HEK293 (cell line): ENCODE results near the gene SH3RF1.

Experiments
- CTCF ChIA-PET: fragments of 350-600 bp; formaldehyde crosslinking; extraction: SDS; loops from one replicate; lab custom pipeline; 2021; ENCODE audit warnings: antibody characterized with exemption; lab: Yijun Ruan, JAX
- POLR2A ChIA-PET: fragments of 300-600 bp; formaldehyde crosslinking; extraction: SDS; loops from one replicate; lab custom pipeline; 2020; ENCODE audit warnings: antibody characterized with exemption, inconsistent platforms; lab: Yijun Ruan, JAX
- H3K27ac ChIP-seq: fragments of 200-500 bp; sonication (Bioruptor generic); 2 replicates; pipeline ENCODE4 v1.5.1; 2014; ENCODE audit warnings: low read depth, low read length, control low read depth, inconsistent platforms; ENCODE audit errors: extremely low read depth
- H3K36me3 ChIP-seq, 2 experiments: fragments of 200-500 bp in 1 of 2; sonication (Bioruptor generic) in 1 of 2; 1 replicate in 1 of 2; 2 replicates in 1 of 2; pipeline ENCODE4 v1.5.1; 2014 to 2017; ENCODE audit warnings: inconsistent platforms in 2 of 2, low read length in 2 of 2; ENCODE audit not compliant: control insufficient read depth in 2 of 2, insufficient read depth in 1 of 2
- H3K4me1 ChIP-seq: fragments of 200-500 bp; sonication (Bioruptor generic); 2 replicates; pipeline ENCODE4 v1.5.1; 2014; ENCODE audit warnings: mild to moderate bottlenecking, low read length, inconsistent platforms; ENCODE audit not compliant: control insufficient read depth, insufficient read depth
- H3K4me3 ChIP-seq: 2 replicates; pipeline ENCODE4 v1.5.1; 2011; ENCODE audit warnings: low read depth, mild to moderate bottlenecking, control low read depth, low read length, moderate library complexity
- H3K9me3 ChIP-seq: fragments of 200-500 bp; sonication (Bioruptor generic); 2 replicates; pipeline ENCODE4 v1.5.1; 2014; ENCODE audit warnings: low read depth, low read length, inconsistent platforms; ENCODE audit not compliant: control insufficient read depth, insufficient read depth
- FEZF1 ChIP-seq: fragments of 450-650 bp; formaldehyde crosslinking; IDR thresholded peaks from 2 replicates; pipeline ENCODE4 v1.5.1; 2016; ENCODE audit warnings: missing biosample characterization, missing genetic modification characterization
- HOXA7 ChIP-seq: sonication (generic); formaldehyde crosslinking; IDR thresholded peaks from 2 replicates; pipeline ENCODE4 v1.8.1; 2022; ENCODE audit warnings: missing genetic modification reagents, borderline replicate concordance
- MEIS1 ChIP-seq: sonication (generic); formaldehyde crosslinking; IDR thresholded peaks from 2 replicates; pipeline ENCODE4 v1.8.1; 2022; ENCODE audit warnings: missing genetic modification reagents, mild to moderate bottlenecking, borderline replicate concordance
- OVOL3 ChIP-seq: fragments of 450-650 bp; formaldehyde crosslinking; IDR thresholded peaks from 2 replicates; pipeline ENCODE4 v1.5.1; 2016; ENCODE audit warnings: missing biosample characterization, missing genetic modification characterization
- PATZ1 ChIP-seq: fragments of 450-650 bp; formaldehyde crosslinking; IDR thresholded peaks from 2 replicates; pipeline ENCODE4 v1.5.1; 2016; ENCODE audit warnings: missing biosample characterization, missing genetic modification characterization
- PBX3 ChIP-seq: sonication (generic); formaldehyde crosslinking; IDR thresholded peaks from 2 replicates; pipeline ENCODE4 v1.8.1; 2022; ENCODE audit warnings: mild to moderate bottlenecking, moderate library complexity, missing genetic modification reagents
- SCRT1 ChIP-seq: fragments of 450-650 bp; formaldehyde crosslinking; IDR thresholded peaks from 2 replicates; pipeline ENCODE4 v1.5.1; 2016; ENCODE audit warnings: missing biosample characterization, missing genetic modification characterization, borderline replicate concordance
- ZNF19 ChIP-seq: fragments of 450-650 bp; formaldehyde crosslinking; IDR thresholded peaks from 2 replicates; pipeline ENCODE4; 2016; ENCODE audit warnings: missing biosample characterization, missing genetic modification characterization, low read depth
- ZNF23 ChIP-seq: fragments of 450-650 bp; formaldehyde crosslinking; IDR thresholded peaks from 2 replicates; pipeline ENCODE4 v1.5.1; 2016; ENCODE audit warnings: missing biosample characterization, missing genetic modification characterization, borderline replicate concordance
- ZNF449 ChIP-seq: fragments of 450-650 bp; formaldehyde crosslinking; IDR thresholded peaks from 2 replicates; pipeline ENCODE4 v1.5.1; 2017; ENCODE audit warnings: missing biosample characterization, mild to moderate bottlenecking, missing genetic modification characterization, moderate library complexity
- ZNF48 ChIP-seq: fragments of 450-650 bp; formaldehyde crosslinking; IDR thresholded peaks from 2 replicates; pipeline ENCODE4 v1.5.1; 2016; ENCODE audit warnings: missing biosample characterization, missing genetic modification characterization
- ZNF501 ChIP-seq: fragments of 450-650 bp; formaldehyde crosslinking; IDR thresholded peaks from 2 replicates; pipeline ENCODE4 v1.5.1; 2016; ENCODE audit warnings: missing biosample characterization, missing genetic modification characterization
- ZNF621 ChIP-seq: fragments of 450-650 bp; formaldehyde crosslinking; IDR thresholded peaks from 2 replicates; pipeline ENCODE4 v1.5.1; 2017; ENCODE audit warnings: missing biosample characterization, missing genetic modification characterization
- ZNF658 ChIP-seq: fragments of 450-650 bp; formaldehyde crosslinking; IDR thresholded peaks from 2 replicates; pipeline ENCODE4; 2016; ENCODE audit warnings: missing biosample characterization, missing genetic modification characterization
- ZNF776 ChIP-seq: fragments of 450-650 bp; formaldehyde crosslinking; IDR thresholded peaks from 2 replicates; pipeline ENCODE4 v1.5.0; 2017; ENCODE audit warnings: missing biosample characterization, missing genetic modification characterization, borderline replicate concordance
- ZSCAN4 ChIP-seq: fragments of 450-650 bp; formaldehyde crosslinking; IDR thresholded peaks from 2 replicates; pipeline ENCODE4 v1.5.1; 2017; ENCODE audit warnings: missing biosample characterization, missing genetic modification characterization
- TF ChIP-seq, protein P1 (sequence below): fragments of 450-650 bp; formaldehyde crosslinking; IDR thresholded peaks from 2 replicates; pipeline ENCODE4 v1.5.1; 2016; ENCODE audit warnings: missing biosample characterization, missing genetic modification characterization
- TF ChIP-seq, protein P2 (sequence below): fragments of 450-650 bp; formaldehyde crosslinking; IDR thresholded peaks from 2 replicates; pipeline ENCODE4 v1.5.1; 2017; ENCODE audit warnings: missing biosample characterization, missing genetic modification characterization
- TF ChIP-seq, protein P3 (sequence below): fragments of 450-650 bp; formaldehyde crosslinking; IDR thresholded peaks from 2 replicates; pipeline ENCODE4 v1.5.1; 2016; ENCODE audit warnings: missing biosample characterization, missing genetic modification characterization
- TF ChIP-seq, protein P4 (sequence below): fragments of 450-650 bp; formaldehyde crosslinking; IDR thresholded peaks from 2 replicates; pipeline ENCODE4 v1.5.1; 2016; ENCODE audit warnings: missing biosample characterization, missing genetic modification characterization

The SH3RF1 gene

GRCh38 chr4:169274033-169274432 is 3.3 kb upstream of the SH3RF1 start (continued):
- no peak for TF ChIP-seq ZNF449

GRCh38 chr4:169272265-169272886 is 1.6 kb upstream of the SH3RF1 start:
- no peak overlapping the region for H3K27ac ChIP-seq
- H3K4me1 ChIP-seq: peaks cover 10% of the 10 kb centered on the region
- CTCF ChIA-PET: interaction anchor here (0.5 to 0.8 kb wide), 4 partner anchors 13 to 344 kb away, joined by 3 to 4 read pairs (median 3); no protein-coding TSS in a partner anchor
- no peaks in the 10 kb centered on the region for H3K9me3 ChIP-seq
- POLR2A ChIA-PET: interaction anchor here (0.6 kb wide), 1 partner anchor 42 kb away, joined by 5 read pairs; no protein-coding TSS in a partner anchor
- TF ChIP-seq ZSCAN4 (no peak), ZNF658 (tag by site-specific recombination) (no peak), ZNF48 (no peak), OVOL3 (no peak), FEZF1 (tag by site-specific recombination) (no peak), MEIS1 (CRISPR knock-in tag) (no peak), HOXA7 (CRISPR knock-in tag) (no peak), ZNF23 (tag by site-specific recombination) (no peak), ZNF19 (tag by site-specific recombination) (no peak), PBX3 (CRISPR knock-in tag) (no peak), PATZ1 (tag by site-specific recombination) (no peak), ZNF621 (no peak), SCRT1 (tag by site-specific recombination) (no peak), ZNF776 (tag by site-specific recombination) (no peak), ZNF501 (tag by site-specific recombination) (no peak)
- TF ChIP-seq, protein P1, sequence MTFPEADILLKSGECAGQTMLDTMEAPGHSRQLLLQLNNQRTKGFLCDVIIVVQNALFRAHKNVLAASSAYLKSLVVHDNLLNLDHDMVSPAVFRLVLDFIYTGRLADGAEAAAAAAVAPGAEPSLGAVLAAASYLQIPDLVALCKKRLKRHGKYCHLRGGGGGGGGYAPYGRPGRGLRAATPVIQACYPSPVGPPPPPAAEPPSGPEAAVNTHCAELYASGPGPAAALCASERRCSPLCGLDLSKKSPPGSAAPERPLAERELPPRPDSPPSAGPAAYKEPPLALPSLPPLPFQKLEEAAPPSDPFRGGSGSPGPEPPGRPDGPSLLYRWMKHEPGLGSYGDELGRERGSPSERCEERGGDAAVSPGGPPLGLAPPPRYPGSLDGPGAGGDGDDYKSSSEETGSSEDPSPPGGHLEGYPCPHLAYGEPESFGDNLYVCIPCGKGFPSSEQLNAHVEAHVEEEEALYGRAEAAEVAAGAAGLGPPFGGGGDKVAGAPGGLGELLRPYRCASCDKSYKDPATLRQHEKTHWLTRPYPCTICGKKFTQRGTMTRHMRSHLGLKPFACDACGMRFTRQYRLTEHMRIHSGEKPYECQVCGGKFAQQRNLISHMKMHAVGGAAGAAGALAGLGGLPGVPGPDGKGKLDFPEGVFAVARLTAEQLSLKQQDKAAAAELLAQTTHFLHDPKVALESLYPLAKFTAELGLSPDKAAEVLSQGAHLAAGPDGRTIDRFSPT (tag by site-specific recombination): no peak
- TF ChIP-seq, protein P2, sequence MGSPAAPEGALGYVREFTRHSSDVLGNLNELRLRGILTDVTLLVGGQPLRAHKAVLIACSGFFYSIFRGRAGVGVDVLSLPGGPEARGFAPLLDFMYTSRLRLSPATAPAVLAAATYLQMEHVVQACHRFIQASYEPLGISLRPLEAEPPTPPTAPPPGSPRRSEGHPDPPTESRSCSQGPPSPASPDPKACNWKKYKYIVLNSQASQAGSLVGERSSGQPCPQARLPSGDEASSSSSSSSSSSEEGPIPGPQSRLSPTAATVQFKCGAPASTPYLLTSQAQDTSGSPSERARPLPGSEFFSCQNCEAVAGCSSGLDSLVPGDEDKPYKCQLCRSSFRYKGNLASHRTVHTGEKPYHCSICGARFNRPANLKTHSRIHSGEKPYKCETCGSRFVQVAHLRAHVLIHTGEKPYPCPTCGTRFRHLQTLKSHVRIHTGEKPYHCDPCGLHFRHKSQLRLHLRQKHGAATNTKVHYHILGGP: no peak
- TF ChIP-seq, protein P3, sequence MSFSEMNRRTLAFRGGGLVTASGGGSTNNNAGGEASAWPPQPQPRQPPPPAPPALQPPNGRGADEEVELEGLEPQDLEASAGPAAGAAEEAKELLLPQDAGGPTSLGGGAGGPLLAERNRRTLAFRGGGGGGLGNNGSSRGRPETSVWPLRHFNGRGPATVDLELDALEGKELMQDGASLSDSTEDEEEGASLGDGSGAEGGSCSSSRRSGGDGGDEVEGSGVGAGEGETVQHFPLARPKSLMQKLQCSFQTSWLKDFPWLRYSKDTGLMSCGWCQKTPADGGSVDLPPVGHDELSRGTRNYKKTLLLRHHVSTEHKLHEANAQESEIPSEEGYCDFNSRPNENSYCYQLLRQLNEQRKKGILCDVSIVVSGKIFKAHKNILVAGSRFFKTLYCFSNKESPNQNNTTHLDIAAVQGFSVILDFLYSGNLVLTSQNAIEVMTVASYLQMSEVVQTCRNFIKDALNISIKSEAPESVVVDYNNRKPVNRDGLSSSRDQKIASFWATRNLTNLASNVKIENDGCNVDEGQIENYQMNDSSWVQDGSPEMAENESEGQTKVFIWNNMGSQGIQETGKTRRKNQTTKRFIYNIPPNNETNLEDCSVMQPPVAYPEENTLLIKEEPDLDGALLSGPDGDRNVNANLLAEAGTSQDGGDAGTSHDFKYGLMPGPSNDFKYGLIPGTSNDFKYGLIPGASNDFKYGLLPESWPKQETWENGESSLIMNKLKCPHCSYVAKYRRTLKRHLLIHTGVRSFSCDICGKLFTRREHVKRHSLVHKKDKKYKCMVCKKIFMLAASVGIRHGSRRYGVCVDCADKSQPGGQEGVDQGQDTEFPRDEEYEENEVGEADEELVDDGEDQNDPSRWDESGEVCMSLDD: no peak
- TF ChIP-seq, protein P4, sequence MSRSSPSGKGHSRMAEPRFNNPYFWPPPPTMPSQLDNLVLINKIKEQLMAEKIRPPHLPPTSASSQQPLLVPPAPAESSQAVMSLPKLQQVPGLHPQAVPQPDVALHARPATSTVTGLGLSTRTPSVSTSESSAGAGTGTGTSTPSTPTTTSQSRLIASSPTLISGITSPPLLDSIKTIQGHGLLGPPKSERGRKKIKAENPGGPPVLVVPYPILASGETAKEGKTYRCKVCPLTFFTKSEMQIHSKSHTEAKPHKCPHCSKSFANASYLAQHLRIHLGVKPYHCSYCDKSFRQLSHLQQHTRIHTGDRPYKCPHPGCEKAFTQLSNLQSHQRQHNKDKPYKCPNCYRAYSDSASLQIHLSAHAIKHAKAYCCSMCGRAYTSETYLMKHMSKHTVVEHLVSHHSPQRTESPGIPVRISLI: no peak
- no peak overlapping the region for H3K4me3 ChIP-seq
- H3K36me3 ChIP-seq: no peaks in the 10 kb centered on the region
